ENCODE measurements around the gene SPATS2.

SPATS2 gene

GRCh38 chr12:49539406-49540228 lies 172.4 kb downstream of the SPATS2 start:
- no peaks in the 10 kb centered on the region for H3K9me3 ChIP-seq (replicated peaks; ENCODE audit: low read length)
- peak overlapping the region; percentile 86 for H3K4me2 ChIP-seq (ENCODE audit: low read length)
- no peaks in the 10 kb centered on the region for H3K36me3 ChIP-seq (ENCODE audit: insufficient read depth, low read length)
- peaks cover 15% of the 10 kb centered on the region for H3K4me1 ChIP-seq (ENCODE audit: control insufficient read depth, insufficient read depth, low read length)
- H3K9ac ChIP-seq (ENCODE audit: low read depth, low read length) = no peak overlapping the region
- H3K27me3 ChIP-seq (ENCODE audit: control insufficient read depth, insufficient read depth, low read length) = peaks cover 59% of the 10 kb centered on the region
- no peak overlapping the region for H3K4me3 ChIP-seq (ENCODE audit: low read length)

GRCh38 chr12:49540229-49541139 lies 173.2 kb downstream of the SPATS2 start:
- H3K9ac ChIP-seq (ENCODE audit: low read depth, low read length) = no peak overlapping the region
- H3K9me3 ChIP-seq (replicated peaks; ENCODE audit: low read length) = no peaks in the 10 kb centered on the region
- peaks cover 65% of the 10 kb centered on the region for H3K27me3 ChIP-seq (ENCODE audit: control insufficient read depth, insufficient read depth, low read length)
- H3K4me2 ChIP-seq (ENCODE audit: low read length) = no peak overlapping the region
- H3K4me1 ChIP-seq (ENCODE audit: control insufficient read depth, insufficient read depth, low read length) = peaks cover 15% of the 10 kb centered on the region
- no peaks in the 10 kb centered on the region for H3K36me3 ChIP-seq (ENCODE audit: insufficient read depth, low read length)
- no peak overlapping the region for H3K4me3 ChIP-seq (ENCODE audit: low read length)

- Histone ChIP-seq H3K4me2 (ENCODE audit: low read length) (no peak overlapping the region), H3K4me1 (ENCODE audit: control insufficient read depth, insufficient read depth, low read length) (peaks cover 12% of the 10 kb centered on the region), H3K27me3 (ENCODE audit: control insufficient read depth, insufficient read depth, low read length) (peaks cover 72% of the 10 kb centered on the region), H3K36me3 (ENCODE audit: insufficient read depth, low read length) (no peaks in the 10 kb centered on the region), H3K9me3 (replicated peaks; ENCODE audit: low read length) (no peaks in the 10 kb centered on the region), H3K4me3 (ENCODE audit: low read length) (no peak overlapping the region), H3K9ac (ENCODE audit: low read depth, low read length) (no peak overlapping the region)
Measured at GRCh38 chr12:49541140-49541861, 174.0 kb downstream of the SPATS2 start.

GRCh38 chr12:49541911-49542505 lies 174.7 kb downstream of the SPATS2 start:
- Histone ChIP-seq H3K4me1 (ENCODE audit: control insufficient read depth, insufficient read depth, low read length) (peaks cover 12% of the 10 kb centered on the region), H3K36me3 (ENCODE audit: insufficient read depth, low read length) (no peaks in the 10 kb centered on the region), H3K27me3 (ENCODE audit: control insufficient read depth, insufficient read depth, low read length) (peaks cover 66% of the 10 kb centered on the region), H3K4me2 (ENCODE audit: low read length) (no peak overlapping the region), H3K9ac (ENCODE audit: low read depth, low read length) (no peak overlapping the region), H3K4me3 (ENCODE audit: low read length) (no peak overlapping the region), H3K9me3 (replicated peaks; ENCODE audit: low read length) (no peaks in the 10 kb centered on the region)

- Histone ChIP-seq H3K9ac (ENCODE audit: low read depth, low read length) (no peak overlapping the region), H3K4me3 (ENCODE audit: low read length) (no peak overlapping the region), H3K4me1 (ENCODE audit: control insufficient read depth, insufficient read depth, low read length) (peaks cover 8% of the 10 kb centered on the region), H3K4me2 (ENCODE audit: low read length) (no peak overlapping the region), H3K9me3 (replicated peaks; ENCODE audit: low read length) (no peaks in the 10 kb centered on the region), H3K27me3 (ENCODE audit: control insufficient read depth, insufficient read depth, low read length) (peaks cover 66% of the 10 kb centered on the region), H3K36me3 (ENCODE audit: insufficient read depth, low read length) (no peaks in the 10 kb centered on the region)
Measured at GRCh38 chr12:49542592-49543160, 175.4 kb downstream of the SPATS2 start.

GRCh38 chr12:49543221-49543913 lies 176.1 kb downstream of the SPATS2 start:
- peaks cover 66% of the 10 kb centered on the region for H3K27me3 ChIP-seq (ENCODE audit: control insufficient read depth, insufficient read depth, low read length)
- H3K4me1 ChIP-seq (ENCODE audit: control insufficient read depth, insufficient read depth, low read length) = peaks cover 1% of the 10 kb centered on the region
- no peaks in the 10 kb centered on the region for H3K36me3 ChIP-seq (ENCODE audit: insufficient read depth, low read length)
- H3K9me3 ChIP-seq (replicated peaks; ENCODE audit: low read length) = no peaks in the 10 kb centered on the region
- H3K4me2 ChIP-seq (ENCODE audit: low read length) = no peak overlapping the region
- H3K4me3 ChIP-seq (ENCODE audit: low read length) = no peak overlapping the region
- H3K9ac ChIP-seq (ENCODE audit: low read depth, low read length) = no peak overlapping the region

GRCh38 chr12:49543914-49544815 lies 176.9 kb downstream of the SPATS2 start:
- Histone ChIP-seq H3K4me2 (ENCODE audit: low read length) (no peak overlapping the region), H3K36me3 (ENCODE audit: insufficient read depth, low read length) (no peaks in the 10 kb centered on the region), H3K9ac (ENCODE audit: low read depth, low read length) (no peak overlapping the region), H3K4me1 (ENCODE audit: control insufficient read depth, insufficient read depth, low read length) (peaks cover 8% of the 10 kb centered on the region), H3K4me3 (ENCODE audit: low read length) (no peak overlapping the region), H3K27me3 (ENCODE audit: control insufficient read depth, insufficient read depth, low read length) (peaks cover 69% of the 10 kb centered on the region), H3K9me3 (replicated peaks; ENCODE audit: low read length) (no peaks in the 10 kb centered on the region)

GRCh38 chr12:49545815-49546214 lies 178.6 kb downstream of the SPATS2 start:
- H3K4me2 ChIP-seq (ENCODE audit: low read length) = no peak overlapping the region
- H3K36me3 ChIP-seq (ENCODE audit: insufficient read depth, low read length) = no peaks in the 10 kb centered on the region
- peaks cover 65% of the 10 kb centered on the region for H3K27me3 ChIP-seq (ENCODE audit: control insufficient read depth, insufficient read depth, low read length)
- H3K9me3 ChIP-seq (replicated peaks; ENCODE audit: low read length) = no peaks in the 10 kb centered on the region
- no peak overlapping the region for H3K9ac ChIP-seq (ENCODE audit: low read depth, low read length)
- no peak overlapping the region for H3K4me3 ChIP-seq (ENCODE audit: low read length)
- H3K4me1 ChIP-seq (ENCODE audit: control insufficient read depth, insufficient read depth, low read length) = peaks cover 10% of the 10 kb centered on the region

- no peak overlapping the region for H3K4me2 ChIP-seq (ENCODE audit: low read length)
- peaks cover 68% of the 10 kb centered on the region for H3K27me3 ChIP-seq (ENCODE audit: control insufficient read depth, insufficient read depth, low read length)
- no peak overlapping the region for H3K9ac ChIP-seq (ENCODE audit: low read depth, low read length)
- peaks cover 10% of the 10 kb centered on the region for H3K4me1 ChIP-seq (ENCODE audit: control insufficient read depth, insufficient read depth, low read length)
- no peaks in the 10 kb centered on the region for H3K9me3 ChIP-seq (replicated peaks; ENCODE audit: low read length)
- no peaks in the 10 kb centered on the region for H3K36me3 ChIP-seq (ENCODE audit: insufficient read depth, low read length)
- no peak overlapping the region for H3K4me3 ChIP-seq (ENCODE audit: low read length)
Measured at GRCh38 chr12:49546481-49546880, 179.2 kb downstream of the SPATS2 start.
